NB4 (cell line): ENCODE measurements around the gene MSX1.

ENCODE experiments used
- CTCF ChIP-seq: IDR thresholded peaks from one replicate; pipeline ENCODE4 v1.5.1; 2012; ENCODE audit warnings: low read depth, low read length
- MYC ChIP-seq: IDR thresholded peaks from 2 replicates; pipeline ENCODE4 v1.6.1; 2011; ENCODE audit warnings: low read depth, low read length
- POLR2A ChIP-seq: IDR thresholded peaks from 2 replicates; pipeline ENCODE4 v1.6.1; 2011; ENCODE audit warnings: mild to moderate bottlenecking; ENCODE audit not compliant: insufficient read length; ENCODE audit errors: extremely low read depth

- TF ChIP-seq CTCF, result no peak
- no peak for TF ChIP-seq POLR2A
- TF ChIP-seq MYC, result no peak
Measured at GRCh38 chr4:4812145-4812794, 47.2 kb upstream of the MSX1 start.
